ENCODE data around the gene OXSR1.

DNA sequence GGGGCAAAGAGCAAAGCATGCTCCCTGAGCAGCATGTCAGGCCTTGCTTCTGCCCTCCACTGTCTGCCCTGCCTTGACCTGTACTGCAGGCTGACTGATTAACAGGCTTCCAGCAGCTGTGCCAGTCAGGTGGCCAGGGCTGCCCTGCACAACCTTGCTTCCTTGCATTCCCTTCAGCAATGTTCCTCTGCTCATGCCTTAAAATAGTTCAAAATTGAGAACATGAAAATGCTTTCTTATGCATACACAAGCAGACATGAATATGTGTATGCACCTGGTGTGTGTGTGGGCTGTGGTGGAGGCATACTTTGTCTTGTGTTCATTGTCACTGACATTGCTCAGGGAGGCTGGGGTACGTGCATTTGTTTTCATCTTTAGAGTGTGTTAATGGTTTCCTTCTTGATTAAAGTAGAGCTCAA lies 99.0 kb downstream of the OXSR1 start:
- TF ChIP-seq, protein P1, sequence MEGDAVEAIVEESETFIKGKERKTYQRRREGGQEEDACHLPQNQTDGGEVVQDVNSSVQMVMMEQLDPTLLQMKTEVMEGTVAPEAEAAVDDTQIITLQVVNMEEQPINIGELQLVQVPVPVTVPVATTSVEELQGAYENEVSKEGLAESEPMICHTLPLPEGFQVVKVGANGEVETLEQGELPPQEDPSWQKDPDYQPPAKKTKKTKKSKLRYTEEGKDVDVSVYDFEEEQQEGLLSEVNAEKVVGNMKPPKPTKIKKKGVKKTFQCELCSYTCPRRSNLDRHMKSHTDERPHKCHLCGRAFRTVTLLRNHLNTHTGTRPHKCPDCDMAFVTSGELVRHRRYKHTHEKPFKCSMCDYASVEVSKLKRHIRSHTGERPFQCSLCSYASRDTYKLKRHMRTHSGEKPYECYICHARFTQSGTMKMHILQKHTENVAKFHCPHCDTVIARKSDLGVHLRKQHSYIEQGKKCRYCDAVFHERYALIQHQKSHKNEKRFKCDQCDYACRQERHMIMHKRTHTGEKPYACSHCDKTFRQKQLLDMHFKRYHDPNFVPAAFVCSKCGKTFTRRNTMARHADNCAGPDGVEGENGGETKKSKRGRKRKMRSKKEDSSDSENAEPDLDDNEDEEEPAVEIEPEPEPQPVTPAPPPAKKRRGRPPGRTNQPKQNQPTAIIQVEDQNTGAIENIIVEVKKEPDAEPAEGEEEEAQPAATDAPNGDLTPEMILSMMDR (IDR thresholded peaks at IDR 0.05), result no peak
- TF ChIP-seq ZFX (IDR thresholded peaks at IDR 0.05; ENCODE audit: borderline replicate concordance), result no peak

All from 22Rv1 (cell line).